Bronchial epithelial cell (primary cell): ENCODE measurements around the gene MAX. TPM values are rescaled to one million over a fixed set of nuclear protein-coding genes. Genes with fewer than 3 reads are reported as not detected.
"Not testable (repeated sequence)": the region's sequence is repeated elsewhere in the genome, so short reads cannot be mapped to it uniquely, and the experiment has no call there.

Experiments used
- DNase-seq: peaks from one replicate; pipeline ENCODE4 v3.0.0-alpha.2; 2010; ENCODE audit warnings: low read depth
- FAIRE-seq: peaks from 2 replicates; lab custom pipeline; 2011; peaks lifted over from hg19 to GRCh38; lab: Jason Lieb, UNC
- H3K27me3 ChIP-seq: 2 replicates; pipeline ENCODE4 v1.5.1; 2011; ENCODE audit warnings: low read length; ENCODE audit not compliant: control insufficient read depth, insufficient read depth
- H3K36me3 ChIP-seq: 2 replicates; pipeline ENCODE4 v1.5.1; 2011; ENCODE audit warnings: low read length; ENCODE audit not compliant: control insufficient read depth, insufficient read depth
- H3K4me3 ChIP-seq: 2 replicates; pipeline ENCODE4 v1.5.1; 2011; ENCODE audit warnings: mild to moderate bottlenecking, low read depth, low read length, control low read depth
- CTCF ChIP-seq: IDR thresholded peaks from 2 replicates; pipeline ENCODE4 v1.5.1; 2011; ENCODE audit warnings: mild to moderate bottlenecking, moderate library complexity, low read length, control low read depth, inconsistent platforms; ENCODE audit not compliant: insufficient read depth, severe bottlenecking
- total RNA-seq: library from RNA; depleted of rRNA; stranded (reverse); fragments of >200 nt; gene quantifications from 2 replicates; pipeline ENCODE4 v1.2.1, GENCODE V29; 2014

MAX gene
- total RNA-seq, 1 donor from 2014 or later = 42.4 TPM

DNA sequence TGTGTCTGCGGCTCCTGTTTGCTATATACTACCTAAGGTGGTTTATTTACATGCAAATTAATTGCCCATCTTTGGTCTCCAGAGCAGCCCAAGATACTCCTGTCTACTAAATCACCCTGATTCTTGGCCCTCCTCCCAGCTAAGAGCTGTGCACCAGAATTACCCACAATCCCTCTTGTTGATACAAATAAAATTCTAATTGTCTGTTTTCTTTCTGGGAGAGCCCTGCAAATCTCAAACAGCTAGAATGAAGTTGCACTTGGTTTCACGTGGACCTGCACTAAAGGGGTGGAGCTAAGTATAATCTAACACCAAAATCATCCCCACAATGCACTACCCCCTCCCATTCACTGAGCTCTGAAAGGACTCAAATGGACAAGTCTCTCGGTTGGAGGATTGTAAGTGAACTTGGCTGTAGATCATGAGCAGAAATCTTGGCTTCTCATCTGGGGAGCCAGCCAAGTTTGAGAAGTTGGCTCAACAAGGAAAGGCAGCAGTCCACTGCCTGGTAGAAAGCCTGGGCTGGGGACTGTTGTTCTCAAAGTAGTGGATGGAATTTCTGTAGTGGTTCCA is 6.6 kb downstream of the MAX start:
- no peaks in the 10 kb centered on the region for H3K27me3 ChIP-seq
- no peak overlapping the region for H3K4me3 ChIP-seq
- TF ChIP-seq CTCF = no peak
- peaks cover 12% of the 10 kb centered on the region for H3K36me3 ChIP-seq
- FAIRE-seq = no peak
- DNase-seq = no peak

GRCh38 chr14:65092349-65092748 is 10.0 kb downstream of the MAX start:
- FAIRE-seq = no peak
- no peak for TF ChIP-seq CTCF
- DNase-seq = peak; percentile 17
- H3K36me3 ChIP-seq = peaks cover 20% of the 10 kb centered on the region
- H3K4me3 ChIP-seq = no peak overlapping the region
- no peaks in the 10 kb centered on the region for H3K27me3 ChIP-seq

DNA sequence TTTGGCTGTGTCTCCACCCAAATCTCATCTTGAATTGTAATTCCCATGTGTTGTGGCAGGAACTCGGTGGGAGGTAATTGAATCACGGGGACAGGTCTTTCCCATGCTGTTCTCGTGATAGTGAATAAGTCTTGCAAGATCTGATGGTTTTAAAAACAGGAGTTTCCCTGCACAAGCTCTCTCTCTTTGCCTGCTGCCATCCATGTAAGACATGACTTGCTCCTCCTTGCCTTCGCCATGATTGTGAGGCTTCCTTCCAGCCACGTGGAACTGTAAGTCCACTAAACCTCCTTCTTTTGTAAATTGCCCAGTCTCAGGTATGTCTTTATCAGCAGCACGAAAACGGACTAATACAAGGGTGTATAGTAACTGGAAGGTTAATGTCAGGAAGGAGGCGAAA is 14.5 kb downstream of the MAX start:
- not testable (repeated sequence) for DNase-seq, FAIRE-seq
- H3K36me3 ChIP-seq = peaks cover 23% of the 10 kb centered on the region

DNA sequence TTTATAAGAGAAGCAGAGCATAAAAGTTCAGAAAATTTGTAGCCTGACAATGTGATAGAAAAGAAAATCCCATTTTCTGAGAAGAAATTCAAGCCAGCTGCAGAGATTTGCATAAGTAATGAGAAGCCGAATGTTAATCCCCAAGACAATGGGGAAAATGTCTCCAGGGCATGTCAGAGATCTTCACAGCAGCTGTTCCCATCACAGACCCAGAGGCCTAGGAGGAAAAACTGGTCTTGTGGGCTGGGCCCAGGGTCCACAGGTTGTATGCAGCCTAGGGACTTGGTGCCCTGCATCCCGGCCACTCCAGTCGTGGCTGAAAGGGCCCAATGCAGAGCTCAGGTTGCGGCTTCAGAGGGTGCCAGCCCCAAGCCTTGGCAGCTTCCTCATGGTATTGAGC is 15.6 kb downstream of the MAX start:
- H3K27me3 ChIP-seq, FAIRE-seq, DNase-seq, H3K4me3 ChIP-seq: not testable (repeated sequence)
- H3K36me3 ChIP-seq = peaks cover 22% of the 10 kb centered on the region

More for the DNA sequence above, 14.5 kb downstream of the MAX start:
- not testable (repeated sequence) for H3K27me3 ChIP-seq, H3K4me3 ChIP-seq

DNA sequence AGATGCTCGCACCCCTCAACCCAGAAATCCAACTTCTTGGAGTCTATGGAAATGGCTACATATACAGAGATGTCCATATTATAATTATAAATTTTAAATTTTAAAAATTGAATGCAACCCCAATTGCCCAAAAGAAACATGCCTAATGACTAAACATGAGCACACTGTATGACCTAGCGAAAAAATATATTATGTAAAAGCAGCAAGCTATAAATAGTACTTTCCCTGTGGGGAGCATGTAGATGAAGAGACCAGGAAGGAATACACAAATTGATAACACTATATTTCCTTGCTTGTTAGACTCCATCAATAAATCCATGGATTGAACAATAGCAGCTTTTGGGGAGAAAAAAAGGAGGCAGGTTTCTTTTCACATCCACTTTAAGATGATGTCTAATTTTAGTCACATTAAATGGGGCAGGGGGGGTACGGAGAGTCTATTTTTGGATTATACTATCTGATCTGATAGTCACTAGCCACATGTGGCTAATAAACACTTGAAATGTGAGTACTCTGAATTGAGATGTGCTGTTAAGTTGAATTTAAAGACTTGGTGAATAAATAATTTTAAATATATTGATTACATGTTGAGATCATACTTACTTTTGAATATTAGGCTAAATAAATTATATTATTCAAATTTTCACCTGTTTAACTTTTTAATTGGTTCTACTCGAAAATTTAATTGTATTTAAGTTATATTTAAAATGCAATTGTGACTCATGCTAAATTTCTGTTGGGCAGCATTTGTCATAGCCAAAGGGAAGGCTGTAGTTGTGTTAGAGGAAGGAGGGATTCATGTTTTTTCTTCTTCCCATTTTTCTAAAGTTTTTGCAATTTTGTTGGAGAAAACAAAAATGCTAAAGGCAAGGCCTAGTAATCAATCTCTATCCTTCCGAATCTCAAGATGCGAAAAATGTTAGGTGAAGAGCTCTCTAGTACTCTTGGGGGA is 17.5 kb downstream of the MAX start:
- Histone ChIP-seq H3K4me3 (no peak overlapping the region), H3K27me3 (no peaks in the 10 kb centered on the region), H3K36me3 (peaks cover 19% of the 10 kb centered on the region)
- no peak for DNase-seq
- FAIRE-seq = no peak
- TF ChIP-seq CTCF = no peak

- no peak for TF ChIP-seq CTCF
- FAIRE-seq (no peak), DNase-seq (no peak)
- Histone ChIP-seq H3K27me3 (no peaks in the 10 kb centered on the region), H3K4me3 (no peak overlapping the region), H3K36me3 (peaks cover 13% of the 10 kb centered on the region)
Observed at GRCh38 chr14:65082930-65083329, 19.4 kb downstream of the MAX start.
